ENCODE measurements around the gene MFNG.
"Not testable (repeated sequence)": the region's sequence is repeated elsewhere in the genome, so short reads cannot be mapped to it uniquely, and the experiment has no call there.

MFNG gene, protein sequence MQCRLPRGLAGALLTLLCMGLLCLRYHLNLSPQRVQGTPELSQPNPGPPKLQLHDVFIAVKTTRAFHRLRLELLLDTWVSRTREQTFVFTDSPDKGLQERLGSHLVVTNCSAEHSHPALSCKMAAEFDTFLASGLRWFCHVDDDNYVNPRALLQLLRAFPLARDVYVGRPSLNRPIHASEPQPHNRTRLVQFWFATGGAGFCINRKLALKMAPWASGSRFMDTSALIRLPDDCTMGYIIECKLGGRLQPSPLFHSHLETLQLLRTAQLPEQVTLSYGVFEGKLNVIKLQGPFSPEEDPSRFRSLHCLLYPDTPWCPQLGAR

DNA sequence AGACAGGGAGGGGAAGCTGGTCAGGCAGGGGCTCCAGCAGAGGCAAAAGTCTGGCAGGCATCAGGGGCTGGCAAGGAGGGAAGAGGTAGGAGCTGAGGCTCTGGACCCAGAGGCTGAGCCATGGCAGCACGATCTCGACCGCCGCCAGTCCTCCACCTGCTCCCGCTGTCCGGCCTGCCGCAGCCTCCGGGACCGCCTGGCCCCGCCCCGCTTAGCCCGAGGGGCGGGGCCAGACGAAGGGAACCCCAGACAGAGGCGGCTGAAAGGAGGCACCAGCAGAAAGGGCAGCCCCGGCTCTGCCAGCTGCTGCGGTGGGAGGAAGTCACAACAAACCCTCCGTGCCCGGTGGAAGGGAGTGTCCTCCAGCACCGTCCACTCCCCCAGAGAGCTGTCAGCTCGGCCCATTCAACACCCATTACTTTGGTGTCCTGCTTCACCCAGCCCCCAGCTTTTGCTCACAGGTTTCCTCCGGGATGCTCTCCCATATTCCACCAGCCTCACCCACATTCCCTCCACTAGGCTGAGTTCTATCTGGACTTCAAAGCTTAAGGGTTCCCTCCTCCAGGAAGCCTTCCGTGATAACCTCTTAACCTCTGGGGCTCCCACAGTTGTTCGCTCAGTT is at the start of gene MFNG:
Gene MFNG, minus strand, starts transcription at position 161 of the 622 bp plus-strand sequence. CDS start 207 bp downstream, outside the sequence.
- peak; percentile 83 for DNase-seq

DNA sequence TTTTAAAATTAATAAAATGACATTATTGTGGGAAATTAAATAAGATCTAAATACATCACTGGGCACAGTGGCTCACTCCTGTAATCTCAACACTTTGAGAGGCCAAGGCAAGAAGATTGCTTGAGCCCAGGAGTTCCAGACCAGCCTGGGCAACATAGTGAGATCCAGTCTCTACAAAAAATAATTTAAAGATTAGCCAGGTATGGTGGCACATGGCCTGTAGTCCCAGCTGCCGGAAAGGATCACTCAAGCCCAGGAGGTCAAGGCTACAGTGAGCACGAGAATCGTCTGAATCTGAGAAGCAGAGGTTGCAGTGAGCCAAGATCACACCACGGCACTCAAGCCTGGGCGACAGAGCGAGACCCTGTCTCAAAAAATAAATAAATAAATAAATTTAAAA is 49.0 kb upstream of the MFNG start:
- no peak for DNase-seq

DNA sequence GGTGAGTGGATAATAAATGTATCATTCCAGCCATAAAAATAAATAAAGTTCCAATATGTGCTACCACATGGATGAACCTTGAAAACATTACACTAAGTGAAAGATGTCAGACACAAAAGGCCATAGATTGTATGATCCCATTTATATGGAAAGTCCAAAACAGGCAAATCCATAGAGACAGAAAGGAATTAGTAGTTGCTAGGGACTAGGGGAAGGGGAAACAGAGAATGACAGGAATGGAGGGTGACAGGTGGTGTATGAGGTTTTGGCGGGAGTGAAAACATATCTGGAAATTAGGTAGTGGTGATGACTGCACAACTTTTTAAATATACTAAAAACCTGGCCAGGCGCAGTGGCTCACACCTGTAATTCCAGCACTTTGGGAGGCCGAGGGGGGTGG is 48.3 kb upstream of the MFNG start:
- no peak for DNase-seq

DNA sequence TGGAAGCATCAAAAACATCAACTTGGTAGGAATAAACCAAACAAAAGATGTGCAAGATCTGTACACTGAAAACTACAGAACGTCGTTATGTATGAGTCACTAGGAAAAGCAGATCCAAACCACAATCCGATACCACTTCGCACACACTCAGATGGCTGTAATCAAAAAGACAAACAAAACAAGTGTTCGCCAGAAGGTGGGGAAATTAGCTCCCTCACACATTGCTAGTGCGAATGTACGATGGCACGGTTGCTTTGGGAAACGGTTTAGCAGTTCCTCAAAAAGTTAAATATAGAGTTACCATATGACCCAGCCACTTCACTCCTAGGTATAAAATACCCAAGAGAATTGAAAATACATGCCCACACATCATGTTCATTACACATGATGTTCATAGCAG is 47.8 kb upstream of the MFNG start:
- peak; percentile 30 for DNase-seq

DNA sequence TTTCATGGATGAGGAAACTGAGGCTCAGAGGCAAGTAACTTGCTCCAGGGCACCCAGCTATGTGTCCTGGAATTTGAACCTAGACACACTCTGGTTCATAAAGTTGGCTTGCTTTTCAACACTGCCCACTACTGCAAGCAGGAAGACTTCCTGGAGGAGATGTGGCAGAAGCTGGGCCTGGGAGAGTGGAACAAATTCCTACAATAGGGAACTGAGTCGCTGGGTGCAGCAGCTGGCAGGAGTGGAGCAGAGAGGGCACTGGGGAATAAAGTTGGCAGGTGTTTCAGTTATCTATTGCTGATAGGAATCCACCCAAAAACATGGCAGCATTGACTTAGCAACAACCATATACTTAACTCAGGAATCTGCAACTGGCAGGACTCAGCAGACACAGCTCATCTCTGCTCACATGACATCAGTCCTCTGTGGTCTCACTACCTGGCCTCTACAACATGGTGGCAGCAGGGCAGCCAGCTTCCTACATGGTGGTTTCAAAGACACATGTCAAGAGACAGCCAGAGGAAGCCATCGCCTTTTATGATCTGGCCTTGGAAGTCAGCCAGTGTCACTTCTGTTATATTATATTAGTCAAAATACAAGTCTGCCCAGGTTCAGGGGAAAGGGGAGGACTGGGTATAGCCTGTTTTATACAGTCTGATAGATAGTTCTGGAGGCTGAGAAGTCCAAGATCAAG is 43.6 kb upstream of the MFNG start:
- peak; percentile 26 for DNase-seq

DNA sequence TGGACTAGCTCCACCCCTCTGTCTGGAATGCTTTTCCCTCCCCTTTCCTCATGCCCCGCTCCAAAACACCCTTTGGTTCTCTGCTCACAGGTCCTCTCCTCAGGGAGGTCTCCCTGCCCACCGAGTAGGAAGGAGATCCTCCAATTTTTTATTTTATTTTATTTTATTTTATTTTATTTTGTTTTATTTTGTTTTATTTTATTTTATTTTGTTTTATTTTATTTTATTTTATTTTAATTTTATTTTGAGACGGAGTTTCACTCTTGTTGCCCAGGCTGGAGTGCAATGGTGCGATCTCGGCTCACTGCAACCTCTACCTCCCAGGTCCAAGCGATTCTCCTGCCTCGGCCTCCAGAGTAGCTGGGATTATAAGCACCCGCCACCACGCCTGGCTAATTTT is 41.8 kb upstream of the MFNG start:
- not testable (repeated sequence) for DNase-seq

DNA sequence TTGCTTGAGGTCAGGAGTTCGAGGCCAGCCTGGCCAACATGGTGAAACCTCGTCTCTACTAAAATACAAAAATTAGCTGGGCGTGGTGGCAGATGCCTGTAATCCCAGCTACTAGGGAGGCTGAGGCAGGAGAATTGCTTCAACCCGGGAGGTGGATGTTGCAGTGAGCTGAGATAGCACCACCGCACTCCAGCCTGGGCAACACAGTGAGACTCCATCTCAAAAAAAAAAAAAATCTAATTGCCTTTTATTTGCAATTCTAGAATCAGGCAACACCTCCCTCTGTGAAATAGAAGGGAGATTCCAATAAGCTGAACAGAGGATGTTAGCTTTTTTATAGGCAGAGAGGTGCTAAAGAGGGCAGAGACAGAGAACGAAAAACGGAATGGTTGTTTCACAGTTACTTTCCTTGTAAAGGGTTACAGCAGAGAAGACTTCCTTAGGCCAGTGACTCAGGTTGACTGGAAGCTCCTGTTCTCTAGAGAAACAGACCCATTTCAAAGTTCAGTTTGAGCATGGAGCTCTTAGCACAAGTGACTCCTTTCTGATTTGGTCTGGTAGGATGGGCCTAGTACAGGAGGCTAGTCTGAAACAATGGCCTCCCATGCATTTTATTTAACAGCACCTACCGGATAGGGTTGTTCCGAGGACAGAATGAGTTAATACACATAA is 41.0 kb upstream of the MFNG start:
- not testable (repeated sequence) for DNase-seq

DNA sequence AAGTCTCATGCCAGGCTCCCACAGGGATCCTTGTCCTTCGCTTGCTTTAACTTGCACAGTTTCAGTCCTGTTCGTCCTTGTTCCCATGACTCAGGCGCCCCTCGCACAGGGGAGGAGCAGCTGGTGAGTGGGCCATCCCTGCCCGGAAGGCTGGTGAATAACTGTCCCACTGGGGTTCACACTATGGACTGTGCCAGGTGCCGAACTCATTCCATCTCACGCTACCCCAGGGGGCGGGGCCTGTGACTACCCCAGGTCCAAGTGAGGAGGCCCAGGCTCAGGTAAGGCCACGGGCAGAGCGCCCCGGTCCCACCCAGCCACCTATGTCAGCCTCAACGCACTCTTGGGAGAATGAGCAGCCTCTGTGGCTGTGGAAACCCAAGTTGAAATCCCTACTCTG is 40.2 kb upstream of the MFNG start:
- no peak for DNase-seq

DNA sequence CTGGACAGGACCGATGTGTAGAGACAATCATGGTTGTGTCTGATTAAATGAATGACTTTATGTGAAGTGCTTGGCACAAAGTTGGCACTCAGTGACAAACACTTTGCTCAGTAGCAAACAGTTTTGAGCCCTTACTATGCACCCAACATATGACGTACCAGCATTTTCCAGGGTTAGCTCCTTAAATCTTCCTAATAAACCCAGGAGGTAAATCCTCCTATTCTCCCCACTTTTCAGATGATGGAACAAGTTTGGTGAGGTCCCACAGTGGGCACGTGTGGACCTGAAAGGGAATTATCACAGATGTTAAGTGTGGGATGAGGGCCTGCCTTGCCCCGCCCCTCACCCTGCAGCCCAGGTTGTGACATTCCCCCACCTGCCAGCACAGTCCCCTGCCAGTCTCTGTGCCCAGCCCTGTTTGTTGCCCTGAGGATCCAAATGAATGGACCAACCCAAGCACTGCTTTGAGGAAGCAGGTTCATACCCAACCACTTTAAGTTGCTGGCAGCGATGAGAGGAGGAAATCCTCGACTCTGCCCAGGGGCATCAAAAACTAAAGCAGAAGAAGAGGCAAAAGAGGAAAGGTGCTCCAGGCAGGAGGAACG is 39.7 kb upstream of the MFNG start:
- DNase-seq: no peak

DNA sequence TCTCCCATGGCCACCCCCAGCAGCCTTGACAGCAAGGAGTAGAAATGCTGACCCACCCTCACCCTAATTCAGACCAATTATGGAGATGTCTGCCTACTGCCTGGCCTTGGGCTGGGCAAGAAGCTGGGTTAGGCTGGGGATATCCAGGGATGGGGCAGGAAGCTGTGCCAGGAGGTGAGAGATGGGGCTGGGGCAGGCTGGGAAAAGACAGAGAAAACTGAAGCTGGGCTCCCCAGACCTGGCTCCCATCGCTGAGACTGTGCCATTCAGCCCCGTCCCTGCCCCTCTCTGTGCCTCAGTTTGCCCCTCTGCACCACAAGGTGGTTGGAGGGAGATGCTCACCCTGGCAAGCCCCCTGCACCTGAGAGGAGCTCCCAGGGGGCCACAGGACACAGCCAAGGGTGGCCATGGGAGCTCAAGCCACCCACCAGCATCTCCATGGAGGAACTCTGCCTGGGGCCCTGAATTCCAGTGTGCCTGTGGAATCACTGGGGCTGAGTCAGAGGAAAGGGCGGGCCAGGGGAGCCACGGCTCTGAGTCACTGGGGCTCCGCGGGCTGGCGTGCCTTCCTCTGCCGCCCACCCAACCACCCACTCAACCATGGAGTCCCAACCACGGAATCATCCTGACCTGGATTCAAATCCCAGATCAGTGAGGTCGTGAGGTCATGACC is 39.0 kb upstream of the MFNG start:
- DNase-seq: no peak

DNA sequence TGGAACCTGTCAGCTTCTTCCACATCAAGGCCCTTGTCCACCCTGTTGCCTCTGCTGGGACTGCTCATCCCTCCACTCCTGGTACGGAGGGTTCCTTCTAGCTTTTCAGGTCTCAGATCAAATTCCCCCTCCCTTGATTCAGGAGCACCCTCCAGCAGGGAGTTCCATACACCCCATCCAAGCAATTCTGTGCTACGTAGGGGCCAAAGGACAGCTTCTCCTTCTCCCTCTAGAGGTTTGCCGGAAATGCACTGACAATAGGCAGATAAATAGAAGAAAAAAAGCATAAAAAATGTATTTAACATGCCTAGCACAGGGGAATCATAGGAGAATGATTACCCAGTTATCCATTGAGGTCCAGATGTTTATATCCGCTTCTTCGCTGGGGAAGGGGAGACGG is 36.3 kb upstream of the MFNG start:
- DNase-seq: no peak

DNA sequence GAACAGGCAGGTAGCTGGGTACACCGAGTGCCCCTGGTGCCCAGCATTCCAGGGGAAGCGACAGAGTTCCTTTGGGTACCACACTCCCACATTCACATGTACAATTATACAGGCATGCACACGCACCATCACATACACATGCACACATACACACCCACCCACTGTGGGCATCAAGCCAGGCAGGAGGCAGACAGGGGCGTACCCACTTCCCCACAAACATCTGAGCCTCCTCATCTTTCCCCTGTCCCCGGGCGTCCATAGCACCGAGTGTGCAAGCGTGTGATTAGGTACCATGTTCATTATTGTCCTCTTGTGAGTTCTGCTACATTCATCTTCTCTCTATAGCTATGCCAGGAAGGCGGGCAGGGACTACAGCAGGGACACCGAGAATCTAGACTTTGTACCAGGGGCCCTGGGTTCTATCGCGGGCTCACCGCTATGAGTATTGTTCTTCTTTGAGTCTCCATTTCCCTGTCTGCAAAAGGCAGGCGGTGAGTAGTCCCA is 35.1 kb upstream of the MFNG start:
- peak; percentile 31 for DNase-seq

DNA sequence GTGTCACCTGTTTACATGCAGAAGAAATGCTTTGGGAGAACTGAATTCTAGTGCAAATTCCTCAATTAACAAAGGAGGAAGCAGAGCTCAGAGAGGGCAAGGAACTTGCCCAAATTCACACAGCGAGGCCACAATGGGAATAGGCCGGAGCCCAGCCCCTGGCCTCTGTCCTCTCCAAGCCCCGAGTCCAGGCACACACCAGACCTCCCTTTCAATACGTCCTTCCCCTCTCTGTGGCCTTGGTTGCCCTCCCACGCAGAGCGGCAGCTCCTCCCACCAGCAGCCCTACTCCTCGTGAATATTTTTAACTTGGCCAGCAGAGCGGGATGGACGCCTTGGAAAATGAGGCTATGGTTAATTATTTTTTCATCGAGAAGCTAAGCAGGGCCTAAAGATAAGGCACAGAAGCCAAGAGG is 34.6 kb upstream of the MFNG start:
- no peak for DNase-seq

DNA sequence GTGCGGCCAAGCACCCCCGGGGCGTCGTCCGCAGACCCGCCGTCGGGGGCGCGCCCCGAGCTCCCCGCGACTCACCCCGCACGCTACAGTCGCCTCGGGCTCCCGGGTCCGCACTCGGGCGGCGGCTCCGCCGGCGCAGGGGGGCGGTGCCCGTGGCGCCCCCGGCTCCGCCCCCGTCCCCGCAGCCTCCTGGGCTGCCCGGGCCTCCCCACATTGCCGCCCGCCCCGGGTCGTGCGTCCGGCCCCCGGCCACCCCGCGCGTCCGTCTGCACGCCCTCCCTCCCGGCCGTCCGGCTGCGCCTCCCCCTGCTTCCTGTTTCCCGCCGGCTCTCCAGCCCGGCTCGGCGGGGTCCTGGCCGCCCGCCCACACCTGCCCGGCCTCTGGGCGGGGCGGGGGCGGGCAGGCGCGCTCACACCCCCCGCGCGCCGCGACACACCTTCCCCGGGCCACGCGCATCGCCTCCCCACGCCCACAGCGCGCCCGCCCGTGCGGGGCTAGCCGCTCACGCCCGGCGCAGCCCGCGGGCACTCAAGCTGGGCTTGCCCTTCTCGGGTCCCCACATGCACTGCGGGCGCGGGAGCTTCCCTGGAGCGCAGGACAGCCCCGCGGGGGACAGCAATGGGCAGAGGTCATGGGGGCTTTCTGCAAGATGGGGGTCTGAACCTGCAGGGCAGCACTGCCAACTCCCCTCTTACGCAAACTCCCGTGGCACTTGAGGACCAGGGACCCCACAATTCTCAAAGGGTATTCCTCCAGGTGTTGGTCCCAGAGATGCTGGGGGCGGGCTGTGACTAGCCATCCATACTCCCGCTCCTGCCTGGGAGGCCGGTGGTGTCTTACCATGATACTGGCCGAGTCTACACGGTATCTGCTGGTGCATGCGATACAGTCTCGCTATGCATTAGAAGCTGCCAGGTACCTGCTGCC is 33.3 kb upstream of the MFNG start, which contains the start of gene CARD10:
Gene CARD10, minus strand, starts transcription at position 148 of the 928 bp plus-strand sequence. CDS start 215 bp downstream, outside the sequence.
- DNase-seq: peak; percentile 84

DNA sequence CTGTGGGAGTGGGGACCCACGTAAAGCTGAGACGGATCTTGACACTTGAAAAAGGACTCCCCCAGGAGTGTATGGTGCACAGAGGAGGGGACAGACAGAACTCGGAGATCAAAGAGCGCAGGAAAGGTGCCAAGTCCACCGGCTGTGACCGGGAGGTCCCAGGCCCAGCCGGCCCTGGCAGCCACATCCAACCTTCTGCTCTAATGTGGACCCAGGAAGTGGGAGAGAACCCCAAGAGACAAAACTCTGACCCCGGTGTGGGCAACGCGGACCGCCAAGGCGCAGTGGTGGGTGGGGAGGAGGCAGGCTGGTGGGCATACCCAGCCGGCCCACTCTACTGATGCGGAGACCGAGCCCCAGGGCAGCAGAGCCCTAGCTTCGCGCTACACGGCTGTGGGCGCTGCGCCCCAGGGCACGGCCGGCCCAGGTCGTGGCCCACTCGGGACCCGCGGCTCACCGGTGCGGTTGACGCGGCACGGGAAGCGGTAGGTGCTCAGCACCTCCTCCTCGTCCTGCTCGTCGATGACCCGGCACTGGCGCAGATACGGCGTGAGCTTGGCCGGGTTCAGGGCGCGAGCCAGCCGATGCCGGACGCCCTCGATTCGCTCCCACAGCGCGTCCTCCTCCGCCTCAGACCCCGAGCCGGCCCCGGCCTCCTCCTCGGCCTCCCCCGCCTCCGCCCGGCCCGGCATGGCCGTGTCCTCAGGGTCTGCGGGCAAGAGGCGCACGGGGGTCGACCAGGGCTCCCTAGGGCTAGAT is 32.5 kb upstream of the MFNG start:
- DNase-seq: peak; percentile 58

DNA sequence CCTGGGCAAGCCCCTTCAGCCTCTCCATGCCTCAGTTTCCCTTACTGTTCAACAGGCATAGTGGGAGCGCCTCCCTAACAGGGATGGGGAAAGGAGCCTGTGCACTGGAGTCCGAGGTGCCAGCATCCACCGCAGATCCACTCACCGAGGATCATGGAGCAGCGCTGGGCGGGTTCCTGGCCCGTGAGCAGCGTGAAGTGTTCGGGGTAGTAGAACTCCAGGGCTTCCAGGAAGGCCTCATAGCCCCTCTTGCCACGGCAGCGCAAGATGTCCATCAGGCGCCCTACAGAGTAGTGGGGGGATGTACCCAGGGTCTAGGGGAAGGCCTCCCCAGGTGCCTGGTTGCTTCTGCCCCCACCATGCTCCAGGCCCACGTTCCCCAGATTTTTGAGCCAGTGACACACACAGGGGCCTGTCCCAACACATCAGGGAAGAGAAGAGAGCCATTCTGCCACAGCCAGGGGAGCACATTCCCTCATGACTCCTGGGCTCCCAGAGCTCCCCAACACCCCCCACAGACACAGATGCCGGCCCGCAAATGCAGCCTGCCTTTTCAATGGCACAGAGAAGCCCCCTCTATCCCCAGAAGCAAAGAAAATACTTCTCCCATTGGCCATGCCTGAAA is 31.8 kb upstream of the MFNG start:
- DNase-seq: no peak

DNA sequence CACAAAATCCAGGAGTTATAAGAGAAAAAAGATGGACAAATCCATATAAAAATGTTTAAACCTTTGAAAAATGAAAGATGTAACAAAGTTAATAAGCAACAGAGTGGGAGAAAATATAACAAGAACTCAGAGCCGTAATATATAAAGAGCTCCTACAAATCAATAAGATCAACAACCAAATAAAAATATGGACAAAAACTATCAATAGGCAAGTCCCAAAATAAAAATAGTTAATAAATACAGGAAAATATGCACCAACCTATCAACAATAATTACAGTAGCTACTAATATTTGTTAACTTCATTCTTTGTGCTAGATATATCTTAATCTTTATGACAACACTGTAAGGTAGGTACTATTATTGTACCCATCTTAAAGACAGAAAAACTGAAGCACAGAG is 30.3 kb upstream of the MFNG start:
- no peak for DNase-seq

DNA sequence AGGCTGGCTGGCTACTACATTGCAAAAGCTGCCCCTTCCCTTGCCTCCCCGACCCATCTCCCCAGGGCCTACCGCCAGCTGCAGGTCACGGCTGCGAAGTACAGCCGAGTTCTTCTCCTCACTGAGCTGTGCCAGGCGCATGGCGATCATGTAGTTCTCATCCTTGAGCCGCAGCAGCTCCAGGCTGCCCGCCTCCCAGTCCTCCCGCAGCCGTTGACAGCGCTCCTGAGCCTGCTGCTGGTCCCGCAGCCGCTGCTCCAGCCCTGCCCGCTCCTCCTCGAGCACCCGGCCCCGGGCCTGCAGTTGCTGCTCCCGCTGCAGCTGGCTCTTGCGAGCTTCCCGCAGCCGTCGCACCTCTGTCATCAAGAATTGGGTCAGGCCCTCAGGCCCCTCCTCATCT is 29.7 kb upstream of the MFNG start:
- no peak for DNase-seq

DNA sequence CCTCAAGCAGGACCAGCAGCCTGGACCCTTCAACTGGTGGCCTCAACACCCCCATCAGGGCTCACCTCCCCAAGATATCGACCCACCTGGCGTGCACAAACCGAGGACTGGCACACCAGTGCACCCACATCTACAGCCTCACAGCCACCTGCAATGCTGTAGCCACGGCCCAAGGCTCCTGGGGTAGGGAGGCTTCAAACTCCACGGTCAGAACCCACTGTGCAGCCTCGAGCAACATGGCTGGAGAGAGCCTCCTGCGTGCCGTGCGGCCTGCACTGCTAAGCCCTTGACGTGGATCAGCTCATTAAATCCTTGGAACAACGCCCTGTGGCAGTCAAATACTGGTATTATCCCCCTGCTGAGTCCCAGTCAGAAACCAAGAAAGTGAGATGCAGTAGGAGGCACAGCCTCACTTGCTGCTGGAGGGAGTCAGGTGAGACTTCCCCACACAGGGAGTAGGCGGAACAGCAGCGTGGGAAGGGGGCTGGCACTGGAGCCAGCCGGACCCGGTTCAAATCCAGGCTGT is 28.4 kb upstream of the MFNG start:
- peak; percentile 88 for DNase-seq

Data from NCI-H69 (cell line).